Activated CD8-positive, alpha-beta memory T cell treated with anti-CD3 and anti-CD28 coated beads, Interleukin-2, amount 50 U/mL, for 24 hours (primary cell): ENCODE data around the gene F5.

Experiments used
- DNase-seq: peaks from one replicate; pipeline ENCODE4 v3.0.0-alpha.2; 2020; ENCODE audit errors: extremely low read depth

Gene F5

GRCh38 chr1:169586395-169587255, at the start of gene F5:
F5 (minus strand) TSS chr1:169586481; CDS start chr1:169586386, 95 bp downstream.
- peak; percentile 49 for DNase-seq

GRCh38 chr1:169634877-169635276, 48.6 kb upstream of the F5 start:
- DNase-seq = no peak

- no peak for DNase-seq
Measured at GRCh38 chr1:169634145-169634544, 47.9 kb upstream of the F5 start.

- no peak for DNase-seq
Measured at GRCh38 chr1:169631249-169631648, 45.0 kb upstream of the F5 start.

- DNase-seq = no peak
Measured at GRCh38 chr1:169630006-169630405, 43.7 kb upstream of the F5 start, which contains the start of gene SELP. SELP (minus strand) TSS chr1:169630124; CDS start chr1:169630074, 50 bp downstream.

- DNase-seq = no peak
Measured at GRCh38 chr1:169624912-169625311, 38.6 kb upstream of the F5 start.

GRCh38 chr1:169624122-169624521, 37.8 kb upstream of the F5 start:
- no peak for DNase-seq

GRCh38 chr1:169623132-169623926, 37.0 kb upstream of the F5 start:
- DNase-seq = no peak

- DNase-seq = no peak
Measured at GRCh38 chr1:169620565-169620964, 34.3 kb upstream of the F5 start.

GRCh38 chr1:169618367-169618766, 32.1 kb upstream of the F5 start:
- no peak for DNase-seq

GRCh38 chr1:169615803-169616202, 29.5 kb upstream of the F5 start:
- DNase-seq = no peak

- no peak for DNase-seq
Measured at GRCh38 chr1:169610858-169611257, 24.6 kb upstream of the F5 start.

- no peak for DNase-seq
Measured at GRCh38 chr1:169610108-169610507, 23.8 kb upstream of the F5 start.

GRCh38 chr1:169608226-169608625, 21.9 kb upstream of the F5 start:
- DNase-seq = no peak

GRCh38 chr1:169604781-169605560, 18.7 kb upstream of the F5 start:
- no peak for DNase-seq

- DNase-seq = no peak
Measured at GRCh38 chr1:169601096-169601881, 15.0 kb upstream of the F5 start.

- DNase-seq = no peak
Measured at GRCh38 chr1:169595764-169596711, 9.8 kb upstream of the F5 start.

GRCh38 chr1:169594391-169594790, 8.1 kb upstream of the F5 start:
- no peak for DNase-seq

GRCh38 chr1:169590932-169591331, 4.7 kb upstream of the F5 start:
- no peak for DNase-seq
